ENCODE measurements around the gene RBM24. TPM values are rescaled to one million over a fixed set of nuclear protein-coding genes. Genes with fewer than 3 reads are reported as not detected.

The RBM24 gene
- total and polyA plus RNA-seq, 5 donors from 2014 or later, result not detected

Other genes starting within 250 kb of the RBM24 start
- not detected for gene STMND1, start 179.3 kb upstream of the RBM24 start, total RNA-seq
- gene STMND1, start 179.3 kb upstream of the RBM24 start, polyA plus RNA-seq, result not detected
- gene CAP2, start 112.2 kb downstream of the RBM24 start, total RNA-seq, result not detected
- gene CAP2, start 112.2 kb downstream of the RBM24 start, polyA plus RNA-seq, result not detected